ENCODE data around the gene CREB3L2.

CREB3L2 gene

GRCh38 chr7:137981668-137982067, 20.2 kb downstream of the CREB3L2 start:
- H3K9ac ChIP-seq (ENCODE audit: low read depth, low read length) = no peak overlapping the region
- H3K27ac ChIP-seq (ENCODE audit: low read depth, low read length) = no peak overlapping the region
- 0 out of 2 replicates have a peak, but pooled peaks cover 4% of the 10 kb centered on the region for H3K4me1 ChIP-seq (ENCODE audit: control insufficient read depth, insufficient read depth, low read length)
- no peaks in the 10 kb centered on the region for H3K9me3 ChIP-seq (ENCODE audit: control insufficient read depth, insufficient read depth, low read length)
- no peaks in the 10 kb centered on the region for H3K27me3 ChIP-seq (ENCODE audit: control insufficient read depth, insufficient read depth, low read length)
- no peaks in the 10 kb centered on the region for H3K36me3 ChIP-seq (ENCODE audit: control insufficient read depth, insufficient read depth, low read length)
- H3K4me3 ChIP-seq (ENCODE audit: low read depth, low read length) = no peak overlapping the region

GRCh38 chr7:137981175-137981574, 20.7 kb downstream of the CREB3L2 start:
- Histone ChIP-seq H3K27ac (ENCODE audit: low read depth, low read length) (no peak overlapping the region), H3K9ac (ENCODE audit: low read depth, low read length) (no peak overlapping the region), H3K36me3 (ENCODE audit: control insufficient read depth, insufficient read depth, low read length) (no peaks in the 10 kb centered on the region), H3K27me3 (ENCODE audit: control insufficient read depth, insufficient read depth, low read length) (no peaks in the 10 kb centered on the region), H3K9me3 (ENCODE audit: control insufficient read depth, insufficient read depth, low read length) (no peaks in the 10 kb centered on the region), H3K4me3 (ENCODE audit: low read depth, low read length) (no peak overlapping the region), H3K4me1 (ENCODE audit: control insufficient read depth, insufficient read depth, low read length) (0 out of 2 replicates have a peak, but pooled peaks cover 3% of the 10 kb centered on the region)

- Histone ChIP-seq H3K27ac (ENCODE audit: low read depth, low read length) (no peak overlapping the region), H3K36me3 (ENCODE audit: control insufficient read depth, insufficient read depth, low read length) (no peaks in the 10 kb centered on the region), H3K27me3 (ENCODE audit: control insufficient read depth, insufficient read depth, low read length) (no peaks in the 10 kb centered on the region), H3K4me1 (ENCODE audit: control insufficient read depth, insufficient read depth, low read length) (no peaks in the 10 kb centered on the region), H3K4me3 (ENCODE audit: low read depth, low read length) (no peak overlapping the region), H3K9ac (ENCODE audit: low read depth, low read length) (no peak overlapping the region), H3K9me3 (ENCODE audit: control insufficient read depth, insufficient read depth, low read length) (no peaks in the 10 kb centered on the region)
Observed at GRCh38 chr7:137980308-137980707, 21.6 kb downstream of the CREB3L2 start.

DNA sequence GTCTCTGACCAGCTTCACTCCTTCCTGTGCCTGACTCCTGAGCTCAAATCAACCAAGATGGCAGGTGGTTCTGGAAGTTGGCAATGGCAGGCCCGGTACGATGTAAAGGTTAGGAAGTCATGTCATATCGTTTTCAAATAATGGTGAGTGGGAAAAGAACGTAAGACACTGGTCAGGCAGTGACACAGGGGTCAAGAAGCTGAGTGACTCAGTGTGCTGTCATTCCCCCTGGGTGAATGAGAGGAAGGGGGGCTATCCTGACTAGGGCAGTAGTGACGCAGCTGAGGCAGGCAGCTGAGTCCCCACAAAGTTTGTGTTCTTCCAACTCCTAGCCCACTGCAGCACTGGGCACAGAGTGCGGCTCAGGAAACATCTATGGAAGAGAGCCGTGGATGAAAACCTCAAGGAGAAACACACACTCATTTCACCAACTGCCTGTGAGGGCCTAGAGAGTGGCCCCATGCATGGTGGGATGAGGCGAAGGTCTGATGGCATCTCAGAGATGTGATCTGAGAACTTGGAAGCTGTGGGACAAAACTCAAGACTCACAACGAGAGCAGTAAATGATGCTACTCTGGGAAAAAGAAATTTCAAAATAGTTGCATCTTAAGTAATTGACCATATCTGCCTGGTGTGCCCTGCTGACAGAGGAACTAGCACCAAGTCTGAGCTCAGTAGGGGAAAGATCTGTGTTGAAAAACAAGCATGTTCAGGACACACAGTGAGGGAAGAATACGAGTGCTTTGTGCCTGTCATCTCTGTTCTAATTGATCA, 23.2 kb downstream of the CREB3L2 start:
- no peak overlapping the region for H3K9ac ChIP-seq (ENCODE audit: low read depth, low read length)
- H3K36me3 ChIP-seq (ENCODE audit: control insufficient read depth, insufficient read depth, low read length) = no peaks in the 10 kb centered on the region
- H3K4me3 ChIP-seq (ENCODE audit: low read depth, low read length) = no peak overlapping the region
- H3K9me3 ChIP-seq (ENCODE audit: control insufficient read depth, insufficient read depth, low read length) = no peaks in the 10 kb centered on the region
- H3K27me3 ChIP-seq (ENCODE audit: control insufficient read depth, insufficient read depth, low read length) = no peaks in the 10 kb centered on the region
- H3K27ac ChIP-seq (ENCODE audit: low read depth, low read length) = no peak overlapping the region
- peaks cover 2% of the 10 kb centered on the region; the same call in 1 of the 2 replicates for H3K4me1 ChIP-seq (ENCODE audit: control insufficient read depth, insufficient read depth, low read length)

DNA sequence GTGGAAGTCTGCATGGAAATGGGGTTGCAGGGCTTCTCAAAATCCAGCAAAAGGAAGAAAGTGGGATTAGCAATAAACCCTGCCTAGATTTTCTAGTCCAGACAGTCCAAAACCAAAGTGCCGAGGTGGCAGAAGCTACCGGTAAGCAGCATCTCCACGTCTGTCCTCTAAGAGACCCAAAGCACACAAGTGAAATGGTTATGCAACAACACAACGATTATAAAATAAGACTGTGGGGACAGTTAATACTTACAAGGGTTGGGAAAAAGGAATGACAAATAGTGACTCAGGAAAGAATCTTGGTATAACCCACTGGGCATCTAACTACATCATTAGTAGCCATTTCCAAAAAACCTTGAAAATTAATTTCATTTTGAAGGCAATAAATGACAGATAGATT, 24.7 kb downstream of the CREB3L2 start:
- Histone ChIP-seq H3K27me3 (ENCODE audit: control insufficient read depth, insufficient read depth, low read length) (no peaks in the 10 kb centered on the region), H3K9ac (ENCODE audit: low read depth, low read length) (no peak overlapping the region), H3K9me3 (ENCODE audit: control insufficient read depth, insufficient read depth, low read length) (no peaks in the 10 kb centered on the region), H3K36me3 (ENCODE audit: control insufficient read depth, insufficient read depth, low read length) (0 out of 2 replicates have a peak, but pooled peaks cover 4% of the 10 kb centered on the region), H3K4me3 (ENCODE audit: low read depth, low read length) (no peak overlapping the region), H3K27ac (ENCODE audit: low read depth, low read length) (no peak overlapping the region), H3K4me1 (ENCODE audit: control insufficient read depth, insufficient read depth, low read length) (peaks cover 5% of the 10 kb centered on the region; the same call in 1 of the 2 replicates)

- H3K36me3 ChIP-seq (ENCODE audit: control insufficient read depth, insufficient read depth, low read length) = 0 out of 2 replicates have a peak, but pooled peaks cover 4% of the 10 kb centered on the region
- H3K27me3 ChIP-seq (ENCODE audit: control insufficient read depth, insufficient read depth, low read length) = no peaks in the 10 kb centered on the region
- peaks cover 5% of the 10 kb centered on the region; the same call in 1 of the 2 replicates for H3K4me1 ChIP-seq (ENCODE audit: control insufficient read depth, insufficient read depth, low read length)
- no peak overlapping the region for H3K27ac ChIP-seq (ENCODE audit: low read depth, low read length)
- H3K4me3 ChIP-seq (ENCODE audit: low read depth, low read length) = no peak overlapping the region
- no peaks in the 10 kb centered on the region for H3K9me3 ChIP-seq (ENCODE audit: control insufficient read depth, insufficient read depth, low read length)
- no peak overlapping the region for H3K9ac ChIP-seq (ENCODE audit: low read depth, low read length)
Observed at GRCh38 chr7:137976696-137977095, 25.2 kb downstream of the CREB3L2 start.

- Histone ChIP-seq H3K4me3 (ENCODE audit: low read depth, low read length) (no peak overlapping the region), H3K9ac (ENCODE audit: low read depth, low read length) (no peak overlapping the region)
Observed at GRCh38 chr7:137976232-137976631, 25.7 kb downstream of the CREB3L2 start.

GRCh38 chr7:137975768-137976167, 26.1 kb downstream of the CREB3L2 start:
- Histone ChIP-seq H3K36me3 (ENCODE audit: control insufficient read depth, insufficient read depth, low read length) (0 out of 2 replicates have a peak, but pooled peaks cover 4% of the 10 kb centered on the region), H3K9me3 (ENCODE audit: control insufficient read depth, insufficient read depth, low read length) (no peaks in the 10 kb centered on the region), H3K9ac (ENCODE audit: low read depth, low read length) (no peak overlapping the region), H3K27ac (ENCODE audit: low read depth, low read length) (no peak overlapping the region), H3K27me3 (ENCODE audit: control insufficient read depth, insufficient read depth, low read length) (no peaks in the 10 kb centered on the region), H3K4me1 (ENCODE audit: control insufficient read depth, insufficient read depth, low read length) (peaks cover 5% of the 10 kb centered on the region; the same call in 1 of the 2 replicates), H3K4me3 (ENCODE audit: low read depth, low read length) (no peak overlapping the region)

More at GRCh38 chr7:137976232-137976631, 25.7 kb downstream of the CREB3L2 start:
- Histone ChIP-seq H3K4me1 (ENCODE audit: control insufficient read depth, insufficient read depth, low read length) (peaks cover 5% of the 10 kb centered on the region; the same call in 1 of the 2 replicates), H3K27ac (ENCODE audit: low read depth, low read length) (no peak overlapping the region), H3K9me3 (ENCODE audit: control insufficient read depth, insufficient read depth, low read length) (no peaks in the 10 kb centered on the region), H3K36me3 (ENCODE audit: control insufficient read depth, insufficient read depth, low read length) (0 out of 2 replicates have a peak, but pooled peaks cover 4% of the 10 kb centered on the region), H3K27me3 (ENCODE audit: control insufficient read depth, insufficient read depth, low read length) (no peaks in the 10 kb centered on the region)

DNA sequence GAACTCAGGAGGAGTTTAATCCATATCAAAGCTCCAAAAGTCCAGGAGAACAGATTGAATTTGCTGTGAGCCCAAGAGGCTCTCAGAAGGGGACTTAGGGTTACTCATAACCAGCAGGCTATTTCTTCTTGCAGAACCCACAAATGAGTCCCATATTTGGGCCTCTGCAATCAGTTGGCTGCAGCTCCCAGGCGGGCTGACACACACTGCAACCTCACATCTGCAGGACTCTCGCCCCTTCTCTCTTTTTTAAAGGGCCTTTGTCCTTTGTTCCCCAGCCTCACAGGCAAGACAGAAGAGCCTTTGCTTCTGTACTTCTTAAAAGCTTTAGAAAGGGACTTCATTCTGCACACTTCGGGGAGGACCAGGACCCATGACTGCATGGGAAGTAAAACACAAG, 26.7 kb downstream of the CREB3L2 start:
- Histone ChIP-seq H3K4me3 (ENCODE audit: low read depth, low read length) (no peak overlapping the region), H3K9me3 (ENCODE audit: control insufficient read depth, insufficient read depth, low read length) (no peaks in the 10 kb centered on the region), H3K9ac (ENCODE audit: low read depth, low read length) (no peak overlapping the region), H3K36me3 (ENCODE audit: control insufficient read depth, insufficient read depth, low read length) (0 out of 2 replicates have a peak, but pooled peaks cover 4% of the 10 kb centered on the region), H3K4me1 (ENCODE audit: control insufficient read depth, insufficient read depth, low read length) (peaks cover 5% of the 10 kb centered on the region; the same call in 1 of the 2 replicates), H3K27me3 (ENCODE audit: control insufficient read depth, insufficient read depth, low read length) (no peaks in the 10 kb centered on the region), H3K27ac (ENCODE audit: low read depth, low read length) (no peak overlapping the region)

DNA sequence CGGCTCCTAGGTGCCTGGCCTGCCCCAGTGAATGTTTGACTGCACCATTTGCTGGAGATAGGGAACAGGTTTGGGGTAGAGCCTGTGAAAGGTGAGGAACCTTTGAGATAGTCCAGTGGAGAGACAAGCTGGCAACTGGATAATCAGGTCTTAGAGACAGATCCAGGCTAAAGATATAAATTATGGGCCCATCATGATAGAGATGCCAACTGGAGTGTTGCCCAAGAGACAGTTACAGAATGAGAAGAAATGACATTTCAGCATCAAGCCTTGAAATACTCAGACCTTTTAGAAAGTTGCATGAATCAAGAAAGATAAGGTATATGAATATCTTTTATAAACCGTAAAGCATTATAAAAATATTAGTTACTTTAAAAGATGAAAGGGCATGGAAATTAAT, 27.1 kb downstream of the CREB3L2 start:
- H3K4me3 ChIP-seq (ENCODE audit: low read depth, low read length) = no peak overlapping the region
- H3K36me3 ChIP-seq (ENCODE audit: control insufficient read depth, insufficient read depth, low read length) = 0 out of 2 replicates have a peak, but pooled peaks cover 4% of the 10 kb centered on the region
- H3K27ac ChIP-seq (ENCODE audit: low read depth, low read length) = no peak overlapping the region
- H3K9me3 ChIP-seq (ENCODE audit: control insufficient read depth, insufficient read depth, low read length) = no peaks in the 10 kb centered on the region
- no peaks in the 10 kb centered on the region for H3K27me3 ChIP-seq (ENCODE audit: control insufficient read depth, insufficient read depth, low read length)
- no peak overlapping the region for H3K9ac ChIP-seq (ENCODE audit: low read depth, low read length)
- peaks cover 5% of the 10 kb centered on the region; the same call in 1 of the 2 replicates for H3K4me1 ChIP-seq (ENCODE audit: control insufficient read depth, insufficient read depth, low read length)

DNA sequence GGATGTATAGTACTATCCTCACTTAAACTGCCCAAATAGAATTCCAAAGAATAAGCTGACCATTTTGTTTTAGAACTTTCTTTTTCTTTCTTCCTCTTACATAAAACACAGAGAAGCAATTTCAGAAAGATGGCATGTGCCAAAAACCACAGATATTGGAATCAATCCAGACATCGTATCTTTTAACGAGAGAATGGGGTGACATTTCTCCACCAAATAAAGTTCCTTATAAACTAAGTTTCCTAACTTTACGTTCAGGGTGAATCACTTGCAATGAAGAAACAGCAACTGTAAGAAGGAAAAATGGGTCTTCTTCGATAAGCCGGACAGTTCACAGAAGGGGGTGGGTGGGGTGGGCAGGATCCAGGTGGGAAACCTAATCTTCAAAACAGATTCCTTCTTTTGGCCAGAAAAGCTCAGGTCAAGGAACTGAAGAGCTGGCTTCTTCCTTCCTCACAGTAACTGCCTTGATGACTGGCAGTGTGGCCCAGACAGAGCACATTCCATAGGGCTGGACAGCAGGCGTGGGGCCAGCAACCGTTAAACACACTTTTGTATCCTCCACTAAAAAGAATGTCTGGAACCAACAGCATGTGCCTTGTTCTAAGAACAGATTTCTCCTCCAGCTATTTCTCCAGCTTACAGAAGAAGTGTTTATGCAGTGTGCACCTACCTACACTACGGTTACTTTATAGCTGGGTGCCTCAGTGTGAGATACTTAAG, 31.5 kb downstream of the CREB3L2 start:
- no peaks in the 10 kb centered on the region for H3K9me3 ChIP-seq (ENCODE audit: control insufficient read depth, insufficient read depth, low read length)
- H3K9ac ChIP-seq (ENCODE audit: low read depth, low read length) = no peak overlapping the region
- peaks cover 19% of the 10 kb centered on the region; the same call in 1 of the 2 replicates for H3K4me1 ChIP-seq (ENCODE audit: control insufficient read depth, insufficient read depth, low read length)
- no peak overlapping the region for H3K4me3 ChIP-seq (ENCODE audit: low read depth, low read length)
- H3K36me3 ChIP-seq (ENCODE audit: control insufficient read depth, insufficient read depth, low read length) = 0 out of 2 replicates have a peak, but pooled peaks cover 4% of the 10 kb centered on the region
- no peak overlapping the region for H3K27ac ChIP-seq (ENCODE audit: low read depth, low read length)
- H3K27me3 ChIP-seq (ENCODE audit: control insufficient read depth, insufficient read depth, low read length) = no peaks in the 10 kb centered on the region

All from HUES48 (cell line).